ENCODE results near the gene TMEM108.
A peak's percentile ranks its signal among the peaks of the same experiment; 100 is the strongest.

Gene TMEM108

GRCh38 chr3:133137042-133137996, 99.1 kb downstream of the TMEM108 start:
- TF ChIP-seq POU2F2 (IDR thresholded peaks at IDR 0.05; ENCODE audit: low read depth, low read length) (no peak), POLR2A (IDR thresholded peaks at IDR 0.05; ENCODE audit: low read depth, low read length) (no peak), TAF1 (IDR thresholded peaks at IDR 0.05; ENCODE audit: low read depth, low read length) (no peak), POLR2AphosphoS5 (IDR thresholded peaks at IDR 0.05; ENCODE audit: low read depth, low read length) (no peak), PAX5 (IDR thresholded peaks at IDR 0.05; ENCODE audit: insufficient read depth, low read length, severe bottlenecking) (no peak), SPI1 (IDR thresholded peaks at IDR 0.05; ENCODE audit: low read depth, low read length) (no peak)
- DNase-seq (ENCODE audit: insufficient read length, low spot score) (no peak), FAIRE-seq (no peak)

- TF ChIP-seq POLR2AphosphoS5 (IDR thresholded peaks at IDR 0.05; ENCODE audit: low read depth, low read length) = no peak
- TF ChIP-seq PAX5 (IDR thresholded peaks at IDR 0.05; ENCODE audit: insufficient read depth, low read length, severe bottlenecking) = no peak
- no peak for TF ChIP-seq POLR2A (IDR thresholded peaks at IDR 0.05; ENCODE audit: low read depth, low read length)
- no peak for TF ChIP-seq POU2F2 (IDR thresholded peaks at IDR 0.05; ENCODE audit: low read depth, low read length)
- no peak for TF ChIP-seq TAF1 (IDR thresholded peaks at IDR 0.05; ENCODE audit: low read depth, low read length)
- peak; percentile 99 for TF ChIP-seq SPI1 (IDR thresholded peaks at IDR 0.05; ENCODE audit: low read depth, low read length)
- FAIRE-seq (peak; percentile 82), DNase-seq (ENCODE audit: insufficient read length, low spot score) (peak; percentile 2)
Observed at GRCh38 chr3:133138017-133138416, 99.8 kb downstream of the TMEM108 start.

- FAIRE-seq = no peak
- no peak for TF ChIP-seq POU2F2 (IDR thresholded peaks at IDR 0.05; ENCODE audit: low read depth, low read length)
- no peak for TF ChIP-seq SPI1 (IDR thresholded peaks at IDR 0.05; ENCODE audit: low read depth, low read length)
- no peak for TF ChIP-seq POLR2AphosphoS5 (IDR thresholded peaks at IDR 0.05; ENCODE audit: low read depth, low read length)
- no peak for TF ChIP-seq PAX5 (IDR thresholded peaks at IDR 0.05; ENCODE audit: insufficient read depth, low read length, severe bottlenecking)
- TF ChIP-seq POLR2A (IDR thresholded peaks at IDR 0.05; ENCODE audit: low read depth, low read length) = no peak
- no peak for TF ChIP-seq TAF1 (IDR thresholded peaks at IDR 0.05; ENCODE audit: low read depth, low read length)
- DNase-seq (ENCODE audit: insufficient read length, low spot score) = no peak
Observed at GRCh38 chr3:133152056-133152455, 113.9 kb downstream of the TMEM108 start.

- DNase-seq (ENCODE audit: insufficient read length, low spot score) (no peak), FAIRE-seq (no peak)
- no peak for TF ChIP-seq POLR2AphosphoS5 (IDR thresholded peaks at IDR 0.05; ENCODE audit: low read depth, low read length)
- no peak for TF ChIP-seq TAF1 (IDR thresholded peaks at IDR 0.05; ENCODE audit: low read depth, low read length)
- TF ChIP-seq SPI1 (IDR thresholded peaks at IDR 0.05; ENCODE audit: low read depth, low read length) = no peak
- TF ChIP-seq POU2F2 (IDR thresholded peaks at IDR 0.05; ENCODE audit: low read depth, low read length) = no peak
- TF ChIP-seq PAX5 (IDR thresholded peaks at IDR 0.05; ENCODE audit: insufficient read depth, low read length, severe bottlenecking) = no peak
- TF ChIP-seq POLR2A (IDR thresholded peaks at IDR 0.05; ENCODE audit: low read depth, low read length) = no peak
Observed at GRCh38 chr3:133152681-133153220, 114.6 kb downstream of the TMEM108 start.

GRCh38 chr3:133153382-133153781, 115.2 kb downstream of the TMEM108 start:
- FAIRE-seq = no peak
- no peak for DNase-seq (ENCODE audit: insufficient read length, low spot score)

GRCh38 chr3:133157716-133158115, 119.5 kb downstream of the TMEM108 start:
- DNase-seq (ENCODE audit: insufficient read length, low spot score) = no peak
- no peak for FAIRE-seq
- TF ChIP-seq POLR2AphosphoS5 (IDR thresholded peaks at IDR 0.05; ENCODE audit: low read depth, low read length) (no peak), POLR2A (IDR thresholded peaks at IDR 0.05; ENCODE audit: low read depth, low read length) (no peak), SPI1 (IDR thresholded peaks at IDR 0.05; ENCODE audit: low read depth, low read length) (no peak), POU2F2 (IDR thresholded peaks at IDR 0.05; ENCODE audit: low read depth, low read length) (no peak), PAX5 (IDR thresholded peaks at IDR 0.05; ENCODE audit: insufficient read depth, low read length, severe bottlenecking) (no peak), TAF1 (IDR thresholded peaks at IDR 0.05; ENCODE audit: low read depth, low read length) (no peak)

More at GRCh38 chr3:133153382-133153781, 115.2 kb downstream of the TMEM108 start:
- TF ChIP-seq TAF1 (IDR thresholded peaks at IDR 0.05; ENCODE audit: low read depth, low read length) = no peak
- TF ChIP-seq SPI1 (IDR thresholded peaks at IDR 0.05; ENCODE audit: low read depth, low read length) = peak; percentile 68

GRCh38 chr3:133158686-133159085, 120.5 kb downstream of the TMEM108 start:
- no peak for FAIRE-seq
- TF ChIP-seq TAF1 (IDR thresholded peaks at IDR 0.05; ENCODE audit: low read depth, low read length) (no peak), POLR2A (IDR thresholded peaks at IDR 0.05; ENCODE audit: low read depth, low read length) (no peak), PAX5 (IDR thresholded peaks at IDR 0.05; ENCODE audit: insufficient read depth, low read length, severe bottlenecking) (no peak), SPI1 (IDR thresholded peaks at IDR 0.05; ENCODE audit: low read depth, low read length) (no peak), POU2F2 (IDR thresholded peaks at IDR 0.05; ENCODE audit: low read depth, low read length) (no peak), POLR2AphosphoS5 (IDR thresholded peaks at IDR 0.05; ENCODE audit: low read depth, low read length) (no peak)

GRCh38 chr3:133159498-133160475, 121.6 kb downstream of the TMEM108 start:
- peak; percentile 57 for FAIRE-seq
- TF ChIP-seq SPI1 (IDR thresholded peaks at IDR 0.05; ENCODE audit: low read depth, low read length) = peak; percentile 66
- TF ChIP-seq TAF1 (IDR thresholded peaks at IDR 0.05; ENCODE audit: low read depth, low read length) = no peak
- no peak for TF ChIP-seq POLR2A (IDR thresholded peaks at IDR 0.05; ENCODE audit: low read depth, low read length)

More at GRCh38 chr3:133158686-133159085, 120.5 kb downstream of the TMEM108 start:
- DNase-seq (ENCODE audit: insufficient read length, low spot score) = no peak

GRCh38 chr3:133161656-133162055, 123.5 kb downstream of the TMEM108 start:
- FAIRE-seq = no peak
- DNase-seq (ENCODE audit: insufficient read length, low spot score) = no peak
- TF ChIP-seq POU2F2 (IDR thresholded peaks at IDR 0.05; ENCODE audit: low read depth, low read length) = no peak
- no peak for TF ChIP-seq POLR2A (IDR thresholded peaks at IDR 0.05; ENCODE audit: low read depth, low read length)
- TF ChIP-seq SPI1 (IDR thresholded peaks at IDR 0.05; ENCODE audit: low read depth, low read length) = no peak
- TF ChIP-seq PAX5 (IDR thresholded peaks at IDR 0.05; ENCODE audit: insufficient read depth, low read length, severe bottlenecking) = no peak
- no peak for TF ChIP-seq POLR2AphosphoS5 (IDR thresholded peaks at IDR 0.05; ENCODE audit: low read depth, low read length)
- TF ChIP-seq TAF1 (IDR thresholded peaks at IDR 0.05; ENCODE audit: low read depth, low read length) = no peak

More at GRCh38 chr3:133159498-133160475, 121.6 kb downstream of the TMEM108 start:
- no peak for DNase-seq (ENCODE audit: insufficient read length, low spot score)
